ENCODE results near the gene GNB2. TPM values are rescaled to one million over a fixed set of nuclear protein-coding genes. Genes with fewer than 3 reads are reported as not detected.

The GNB2 gene
- polyA plus RNA-seq, 1 experiment: 172 TPM

- H3K36me3 ChIP-seq (ENCODE audit: control insufficient read depth, insufficient read depth, low read length): peaks cover 43% of the 10 kb centered on the region
- no peak for DNase-seq (ENCODE audit: low read depth)
- H3K27me3 ChIP-seq (ENCODE audit: control insufficient read depth, insufficient read depth, low read length): no peaks in the 10 kb centered on the region
- ChIA-PET POLR2A (no interaction called here), CTCF (interaction anchor here (5.2 to 10.3 kb wide), 5 partner anchors 8 to 163 kb away, joined by 23 to 162 read pairs (median 84); partner anchors contain the start of genes FBXO24, LRCH4, POP7 and SLC12A9)
- TF ChIP-seq, protein P1, sequence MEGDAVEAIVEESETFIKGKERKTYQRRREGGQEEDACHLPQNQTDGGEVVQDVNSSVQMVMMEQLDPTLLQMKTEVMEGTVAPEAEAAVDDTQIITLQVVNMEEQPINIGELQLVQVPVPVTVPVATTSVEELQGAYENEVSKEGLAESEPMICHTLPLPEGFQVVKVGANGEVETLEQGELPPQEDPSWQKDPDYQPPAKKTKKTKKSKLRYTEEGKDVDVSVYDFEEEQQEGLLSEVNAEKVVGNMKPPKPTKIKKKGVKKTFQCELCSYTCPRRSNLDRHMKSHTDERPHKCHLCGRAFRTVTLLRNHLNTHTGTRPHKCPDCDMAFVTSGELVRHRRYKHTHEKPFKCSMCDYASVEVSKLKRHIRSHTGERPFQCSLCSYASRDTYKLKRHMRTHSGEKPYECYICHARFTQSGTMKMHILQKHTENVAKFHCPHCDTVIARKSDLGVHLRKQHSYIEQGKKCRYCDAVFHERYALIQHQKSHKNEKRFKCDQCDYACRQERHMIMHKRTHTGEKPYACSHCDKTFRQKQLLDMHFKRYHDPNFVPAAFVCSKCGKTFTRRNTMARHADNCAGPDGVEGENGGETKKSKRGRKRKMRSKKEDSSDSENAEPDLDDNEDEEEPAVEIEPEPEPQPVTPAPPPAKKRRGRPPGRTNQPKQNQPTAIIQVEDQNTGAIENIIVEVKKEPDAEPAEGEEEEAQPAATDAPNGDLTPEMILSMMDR (IDR thresholded peaks at IDR 0.05; ENCODE audit: insufficient read depth, low read depth, low read length): no peak
- no peak overlapping the region for H3K4me3 ChIP-seq (ENCODE audit: low read depth, low read length)
These were observed 14.9 kb downstream of the GNB2 start for GRCh38 chr7:100688326-100688860.

DNA sequence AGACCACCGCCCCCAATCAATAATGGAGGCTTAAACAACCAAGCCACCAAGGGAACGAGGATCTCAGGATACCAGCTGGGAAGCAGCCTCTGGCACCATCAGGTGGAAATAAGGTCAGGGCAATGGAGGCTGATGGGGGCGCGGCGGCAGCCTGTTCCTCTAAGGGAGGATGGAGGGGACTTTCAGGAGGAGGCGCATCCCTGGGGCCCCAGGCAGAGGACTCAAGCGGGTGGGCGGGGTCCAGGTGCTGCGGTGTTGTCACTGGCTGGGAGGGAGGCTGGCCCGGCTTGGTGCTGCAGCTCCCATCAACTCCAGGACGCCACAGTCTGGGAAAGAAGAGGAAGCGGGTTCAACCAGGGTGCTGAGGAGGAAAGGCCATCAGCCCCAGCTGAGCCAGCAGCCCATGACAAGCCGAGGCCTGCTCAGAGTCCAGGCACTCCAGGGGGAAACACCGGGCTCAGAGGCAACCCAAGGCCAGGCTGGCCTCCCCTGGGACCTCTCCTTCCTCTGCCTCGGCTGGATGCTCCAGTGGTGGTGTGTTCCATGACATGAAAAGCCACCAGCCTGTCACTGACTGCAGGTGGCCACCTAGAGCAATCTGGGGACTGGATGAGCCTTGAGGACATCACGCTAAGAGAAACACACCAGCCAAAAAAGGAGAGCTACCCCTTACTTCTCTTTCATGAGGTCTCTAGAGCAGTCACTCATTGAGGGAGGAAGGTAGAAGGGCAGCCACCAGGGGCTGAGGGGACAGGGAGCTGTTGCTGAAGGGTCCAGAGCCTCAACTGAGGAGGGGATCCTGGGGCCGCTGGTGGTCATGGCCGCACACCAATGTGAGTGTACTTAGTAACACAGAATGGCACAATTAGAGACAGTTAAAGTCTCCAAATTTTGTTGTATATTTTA lies 15.9 kb downstream of the GNB2 start:
- Histone ChIP-seq H3K4me3 (ENCODE audit: low read depth, low read length) (no peak overlapping the region), H3K36me3 (ENCODE audit: control insufficient read depth, insufficient read depth, low read length) (peaks cover 38% of the 10 kb centered on the region), H3K27me3 (ENCODE audit: control insufficient read depth, insufficient read depth, low read length) (no peaks in the 10 kb centered on the region)
- no peak for DNase-seq (ENCODE audit: low read depth)
- ChIA-PET POLR2A (no interaction called here), CTCF (interaction anchor here (0.6 to 10.3 kb wide), 8 partner anchors 9 to 319 kb away, joined by 3 to 162 read pairs (median 32); partner anchors contain the start of genes FBXO24, LRCH4, POP7 and SLC12A9)
- TF ChIP-seq, protein P1 (IDR thresholded peaks at IDR 0.05; ENCODE audit: insufficient read depth, low read depth, low read length): no peak

- TF ChIP-seq, protein P1 (IDR thresholded peaks at IDR 0.05; ENCODE audit: insufficient read depth, low read depth, low read length): peak; percentile 95
- no peak for DNase-seq (ENCODE audit: low read depth)
- peak overlapping the region; percentile 9; the same call in 1 of the 2 replicates for H3K4me3 ChIP-seq (ENCODE audit: low read depth, low read length)
- ChIA-PET POLR2A (no interaction called here), CTCF (interaction anchor here (0.6 to 10.3 kb wide), 43 partner anchors 10 to 262 kb away, joined by 3 to 162 read pairs (median 4); partner anchors contain the start of genes EPO, FBXO24, GNB2 and LRCH4)
- peaks cover 19% of the 10 kb centered on the region for H3K36me3 ChIP-seq (ENCODE audit: control insufficient read depth, insufficient read depth, low read length)
- no peaks in the 10 kb centered on the region; the same call in 1 of the 2 replicates for H3K27me3 ChIP-seq (ENCODE audit: control insufficient read depth, insufficient read depth, low read length)
These were observed 18.4 kb downstream of the GNB2 start for GRCh38 chr7:100691676-100692577.

DNA sequence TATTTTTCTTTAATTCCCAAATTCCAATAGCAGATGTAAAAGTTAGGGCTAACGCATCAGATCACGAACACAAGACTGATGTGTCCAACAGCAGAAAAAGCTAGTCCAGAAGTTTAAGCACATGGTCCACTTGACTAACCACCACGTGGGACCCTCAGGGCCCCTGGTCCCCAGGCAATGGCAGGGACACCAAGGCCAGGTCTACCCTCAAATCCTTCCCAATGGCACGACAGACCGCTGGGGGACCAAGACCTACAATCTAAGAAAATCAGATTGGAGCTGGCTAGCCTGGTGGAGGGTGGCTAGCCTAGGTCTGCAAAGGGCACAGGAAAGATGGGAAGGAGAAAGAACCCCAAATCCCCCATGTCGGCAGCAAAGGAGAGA lies 19.0 kb downstream of the GNB2 start:
- Histone ChIP-seq H3K4me3 (ENCODE audit: low read depth, low read length) (peak overlapping the region; percentile 74), H3K36me3 (ENCODE audit: control insufficient read depth, insufficient read depth, low read length) (peaks cover 14% of the 10 kb centered on the region), H3K27me3 (ENCODE audit: control insufficient read depth, insufficient read depth, low read length) (no peaks in the 10 kb centered on the region; the same call in 1 of the 2 replicates)
- DNase-seq (ENCODE audit: low read depth): no peak
- TF ChIP-seq, protein P1 (IDR thresholded peaks at IDR 0.05; ENCODE audit: insufficient read depth, low read depth, low read length): no peak
- POLR2A ChIA-PET: no interaction called here
- CTCF ChIA-PET: interaction anchor here (0.7 to 10.3 kb wide), 27 partner anchors 9 to 223 kb away, joined by 3 to 162 read pairs (median 4); partner anchors contain the start of genes EPO, FBXO24, GNB2 and LRCH4

Data from BJ (cell line).